ENCODE data around the gene FNTB.
A peak's percentile ranks its signal among the peaks of the same experiment; 100 is the strongest.

Gene FNTB

GRCh38 chr14:64986648-64987437 is at the start of gene FNTB:
Gene FNTB, plus strand, starts transcription at chr14:64986895. Its CDS starts 59 bp downstream, at chr14:64986954.
- peak; percentile 88 for DNase-seq (ENCODE audit: low read depth)

- DNase-seq (ENCODE audit: low read depth): no peak
Measured at GRCh38 chr14:64937171-64937820, 49.4 kb upstream of the FNTB start.

GRCh38 chr14:64937821-64938193 is 48.9 kb upstream of the FNTB start:
- DNase-seq (ENCODE audit: low read depth): no peak

- no peak for DNase-seq (ENCODE audit: low read depth)
Measured at GRCh38 chr14:64938972-64939816, 47.5 kb upstream of the FNTB start.

GRCh38 chr14:64939817-64940190 is 46.9 kb upstream of the FNTB start:
- no peak for DNase-seq (ENCODE audit: low read depth)

- no peak for DNase-seq (ENCODE audit: low read depth)
Measured at GRCh38 chr14:64940336-64940910, 46.3 kb upstream of the FNTB start.

- no peak for DNase-seq (ENCODE audit: low read depth)
Measured at GRCh38 chr14:64942531-64943111, 44.1 kb upstream of the FNTB start, which contains the start of gene GPX2. Gene GPX2, minus strand, starts transcription at chr14:64942745. Its CDS starts 19 bp downstream, at chr14:64942726.

GRCh38 chr14:64943556-64943955 is 43.1 kb upstream of the FNTB start:
- no peak for DNase-seq (ENCODE audit: low read depth)

- DNase-seq (ENCODE audit: low read depth): no peak
Measured at GRCh38 chr14:64944041-64944440, 42.7 kb upstream of the FNTB start.

GRCh38 chr14:64944861-64945260 is 41.8 kb upstream of the FNTB start:
- DNase-seq (ENCODE audit: low read depth): no peak

- no peak for DNase-seq (ENCODE audit: low read depth)
Measured at GRCh38 chr14:64945431-64946178, 41.1 kb upstream of the FNTB start.

- no peak for DNase-seq (ENCODE audit: low read depth)
Measured at GRCh38 chr14:64946310-64947045, 40.2 kb upstream of the FNTB start.

GRCh38 chr14:64947710-64948611 is 38.7 kb upstream of the FNTB start:
- DNase-seq (ENCODE audit: low read depth): no peak

- DNase-seq (ENCODE audit: low read depth): no peak
Measured at GRCh38 chr14:64948612-64949210, 38.0 kb upstream of the FNTB start.

- DNase-seq (ENCODE audit: low read depth): no peak
Measured at GRCh38 chr14:64950889-64951288, 35.8 kb upstream of the FNTB start.

GRCh38 chr14:64951291-64951690 is 35.4 kb upstream of the FNTB start:
- no peak for DNase-seq (ENCODE audit: low read depth)

- DNase-seq (ENCODE audit: low read depth): no peak
Measured at GRCh38 chr14:64951724-64952123, 35.0 kb upstream of the FNTB start.

- DNase-seq (ENCODE audit: low read depth): no peak
Measured at GRCh38 chr14:64952598-64953309, 33.9 kb upstream of the FNTB start.
